HG03196 (cell line): ENCODE data around the gene EMID1.

Experiments
- ATAC-seq: cut with Tn5 transposase; IDR thresholded peaks from one replicate; pipeline ENCODE4 v1.9.1; 2021; ENCODE audit not compliant: unreplicated experiment

The EMID1 gene

GRCh38 chr22:29205594-29206371 lies at the start of gene EMID1:
EMID1 (plus strand) TSS chr22:29205896; CDS start chr22:29206039, 143 bp downstream.
- no peak for ATAC-seq

DNA sequence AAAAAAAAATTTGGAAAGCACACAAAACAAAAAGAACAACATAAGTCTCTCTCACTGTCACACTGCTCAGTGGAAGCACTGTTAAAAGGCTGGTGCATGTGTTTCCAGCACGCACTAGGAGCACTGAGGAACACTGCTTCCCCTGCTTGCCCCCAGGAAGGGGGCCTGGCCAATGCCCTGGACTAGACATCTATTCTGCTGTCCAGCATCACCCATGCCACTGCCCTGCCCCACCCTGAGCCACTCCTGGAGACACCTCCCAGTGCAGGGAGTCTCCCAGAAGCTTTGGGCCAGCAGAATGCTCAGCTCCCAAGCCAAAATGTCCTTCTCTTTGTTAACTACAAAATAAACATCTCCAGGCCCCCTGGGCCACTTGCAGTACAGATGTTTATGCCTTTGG lies 49.7 kb upstream of the EMID1 start:
- ATAC-seq: no peak

DNA sequence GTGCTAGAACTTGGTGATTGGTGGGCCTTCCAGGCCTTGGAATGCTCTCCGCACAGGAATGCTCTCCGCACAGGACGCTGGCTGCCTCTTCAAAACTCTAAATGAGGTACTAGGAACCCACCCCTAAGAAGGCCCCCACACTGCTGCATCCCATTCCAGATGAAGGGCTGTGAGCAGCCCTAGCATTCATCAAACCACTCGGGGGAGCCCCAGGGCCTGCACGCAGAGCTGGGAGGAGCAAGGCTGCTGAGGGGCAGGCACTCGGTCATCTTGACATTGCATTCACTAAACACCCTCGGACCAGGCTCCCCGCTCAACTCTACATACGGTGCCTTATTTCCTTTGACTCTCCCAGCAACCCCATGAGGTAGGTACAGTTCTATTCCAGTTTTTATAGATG lies 49.2 kb upstream of the EMID1 start:
- ATAC-seq: no peak

DNA sequence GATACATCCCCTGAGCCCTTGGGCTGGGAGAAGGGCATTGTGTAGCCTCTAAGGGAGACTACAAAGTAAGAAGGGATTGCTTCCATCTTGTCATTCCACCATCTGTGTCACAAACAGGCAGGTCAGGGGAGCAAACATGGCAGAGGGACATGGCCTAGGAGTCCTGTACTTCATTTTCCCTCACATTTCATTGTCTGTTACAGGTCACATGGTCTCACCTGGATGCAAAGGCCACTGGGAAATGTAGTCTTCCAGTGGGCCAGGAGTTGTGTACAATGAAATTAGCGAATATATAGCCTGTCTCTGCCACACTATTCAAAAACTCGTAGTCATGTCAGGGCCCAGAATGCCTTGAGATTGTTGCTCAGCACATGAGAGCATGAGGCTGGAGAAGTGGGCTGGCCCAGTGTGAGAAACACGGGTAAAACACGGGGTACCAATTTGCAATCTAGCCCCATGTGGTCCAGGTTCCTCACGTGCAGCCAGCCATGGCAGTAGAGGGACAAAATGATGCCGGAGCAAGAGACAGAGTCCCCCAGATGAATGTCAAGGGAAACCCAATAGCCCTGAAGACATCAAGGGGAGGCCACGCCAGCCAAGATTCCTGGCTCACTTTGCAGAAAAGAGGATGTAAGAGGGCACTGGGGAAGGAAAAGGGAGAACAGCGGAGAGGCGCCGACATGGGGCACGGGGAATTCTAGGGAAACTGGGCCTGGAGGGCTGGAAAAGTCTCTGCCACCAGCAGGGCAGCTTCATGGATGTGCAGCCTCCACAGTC lies 47.7 kb upstream of the EMID1 start:
- ATAC-seq: no peak

GRCh38 chr22:29158546-29158945 lies 47.1 kb upstream of the EMID1 start:
- no peak for ATAC-seq

GRCh38 chr22:29163808-29164207 lies 41.9 kb upstream of the EMID1 start:
- ATAC-seq: no peak

- ATAC-seq: no peak
Observed at GRCh38 chr22:29165321-29166060, 40.2 kb upstream of the EMID1 start.

- no peak for ATAC-seq
Observed at GRCh38 chr22:29166180-29166579, 39.5 kb upstream of the EMID1 start.

DNA sequence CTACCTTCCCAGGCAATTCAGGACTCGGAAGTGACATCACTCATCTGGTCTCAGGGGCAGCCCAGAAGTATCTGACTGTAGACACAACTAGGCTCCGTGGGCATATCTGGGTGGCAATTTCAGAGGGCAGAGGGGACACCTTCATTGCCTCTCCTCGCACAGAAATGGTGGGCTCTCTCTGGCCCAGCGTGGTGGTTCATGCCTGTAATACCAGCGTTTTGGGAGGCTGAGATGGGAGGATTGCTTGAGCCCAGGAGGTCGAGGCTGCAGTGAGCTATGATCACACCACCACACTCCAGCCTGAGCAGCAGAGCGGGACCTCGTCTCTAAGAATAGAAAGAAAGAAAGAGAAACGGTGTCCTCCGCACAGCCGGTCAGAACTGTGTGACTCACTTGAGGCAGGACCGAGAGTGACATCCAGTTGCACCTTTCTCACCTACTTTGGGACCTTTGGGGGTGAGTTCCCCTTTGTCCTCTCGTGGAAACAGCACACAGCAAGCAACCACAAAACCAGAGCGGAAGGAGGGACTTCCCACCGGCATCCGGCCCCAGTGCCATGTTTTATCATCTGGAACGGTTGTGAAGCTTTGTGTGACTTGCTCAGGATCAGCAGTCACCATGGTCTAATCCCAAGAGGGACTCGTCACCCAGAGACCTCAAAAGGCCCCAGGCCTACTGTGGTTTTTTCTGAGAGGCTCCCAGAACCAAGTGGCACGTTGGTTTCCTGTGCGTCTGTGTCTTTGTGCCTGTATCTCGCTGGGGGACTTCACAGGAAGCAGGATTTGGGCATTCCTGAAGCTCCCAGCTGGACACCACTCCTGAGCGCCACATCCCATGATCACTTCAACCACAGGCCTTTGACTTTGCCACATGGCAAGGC lies 38.4 kb upstream of the EMID1 start:
- peak; percentile 89 for ATAC-seq

GRCh38 chr22:29171721-29172120 lies 34.0 kb upstream of the EMID1 start:
- ATAC-seq: no peak

- ATAC-seq: no peak
Observed at GRCh38 chr22:29172216-29172615, 33.5 kb upstream of the EMID1 start.

GRCh38 chr22:29175312-29175835 lies 30.3 kb upstream of the EMID1 start:
- no peak for ATAC-seq

- ATAC-seq: no peak
Observed at GRCh38 chr22:29183971-29184848, 21.5 kb upstream of the EMID1 start.

DNA sequence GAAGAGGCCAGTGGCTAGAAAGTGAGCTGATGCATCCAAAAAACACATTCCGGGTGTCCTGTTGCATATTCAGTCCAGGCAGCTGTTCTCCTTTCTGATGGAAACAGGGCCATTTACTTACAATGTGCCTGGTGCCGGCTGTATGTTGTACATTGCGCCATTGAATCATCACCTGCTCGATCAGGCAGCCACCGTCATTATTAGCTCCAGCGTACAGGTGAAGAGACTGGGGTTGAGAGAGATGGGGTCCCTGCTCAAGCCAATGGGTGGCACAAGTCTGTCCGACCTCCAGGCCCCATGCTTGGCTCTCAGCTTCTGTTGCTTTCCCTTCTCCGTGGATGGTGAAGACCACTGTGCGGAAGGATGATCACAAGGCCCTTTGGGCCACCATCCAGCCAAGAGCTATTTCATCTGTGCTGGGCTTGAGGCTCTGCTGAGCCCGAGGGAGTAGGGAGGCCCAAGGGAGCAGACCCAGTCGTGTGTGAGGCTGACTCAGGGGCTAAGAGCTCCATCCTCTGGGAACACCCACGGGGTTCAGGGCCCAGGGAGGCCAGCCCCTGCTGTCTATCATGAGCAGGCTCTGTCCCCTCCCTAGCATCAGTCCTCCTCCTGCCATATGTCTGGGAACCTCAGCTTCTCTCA lies 20.7 kb upstream of the EMID1 start:
- ATAC-seq: no peak

GRCh38 chr22:29186302-29186701 lies 19.4 kb upstream of the EMID1 start:
- no peak for ATAC-seq

DNA sequence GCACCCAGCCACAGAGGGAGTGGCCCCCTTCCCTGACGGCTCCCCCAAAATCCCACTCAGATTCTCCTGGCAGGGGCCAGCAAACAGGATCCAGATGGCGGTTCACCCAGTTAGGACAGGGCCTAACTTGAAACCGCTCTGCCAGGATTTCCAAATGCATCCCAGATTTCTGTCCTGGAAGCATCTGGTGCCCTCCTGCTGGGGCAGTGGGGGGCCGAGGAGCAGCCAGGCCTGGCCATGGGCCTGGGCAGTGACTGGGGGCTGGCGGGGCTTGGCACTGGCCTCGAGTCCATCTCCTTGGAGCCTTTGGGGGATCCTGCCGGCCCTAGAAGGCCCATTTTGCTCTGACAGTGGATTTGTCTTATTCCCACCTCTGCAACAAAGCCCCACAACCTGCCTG lies 17.9 kb upstream of the EMID1 start:
- no peak for ATAC-seq

- no peak for ATAC-seq
Observed at GRCh38 chr22:29190051-29190450, 15.6 kb upstream of the EMID1 start.

GRCh38 chr22:29190918-29191317 lies 14.8 kb upstream of the EMID1 start:
- ATAC-seq: no peak

- no peak for ATAC-seq
Observed at GRCh38 chr22:29193021-29193420, 12.7 kb upstream of the EMID1 start.
